Neural progenitor cell (in vitro differentiated cells): ENCODE results near the gene IFT122. TPM values are rescaled to one million over a fixed set of nuclear protein-coding genes. Genes with fewer than 3 reads are reported as not detected.
"Not testable (repeated sequence)": the region's sequence is repeated elsewhere in the genome, so short reads cannot be mapped to it uniquely, and the experiment has no call there.

Experiments used
- DNase-seq: peaks from one replicate; pipeline ENCODE4 v3.0.0-alpha.2; 2016; ENCODE audit warnings: low spot score
- H2AFZ ChIP-seq: fragments of 200-600 bp; sonication (generic); replicated peaks from 2 replicates; pipeline ENCODE4 v1.6.1; 2016; ENCODE audit warnings: antibody characterized with exemption
- H3F3A ChIP-seq: fragments of 200-600 bp; sonication (generic); 2 replicates; pipeline ENCODE4 v1.6.1; 2016; ENCODE audit warnings: antibody characterized with exemption, low read depth
- H3K27ac ChIP-seq: fragments of 200-600 bp; sonication (generic); 2 replicates; pipeline ENCODE4 v1.5.1; 2016; ENCODE audit warnings: mild to moderate bottlenecking
- H3K27me3 ChIP-seq: fragments of 200-600 bp; sonication (generic); 2 replicates; pipeline ENCODE4 v1.6.1; 2016; ENCODE audit warnings: mild to moderate bottlenecking, moderate library complexity
- H3K36me3 ChIP-seq: fragments of 200-600 bp; sonication (generic); 2 replicates; pipeline ENCODE4 v1.5.1; 2016
- H3K4me1 ChIP-seq: fragments of 200-600 bp; sonication (generic); 2 replicates; pipeline ENCODE4 v1.6.1; 2016; ENCODE audit warnings: mixed run types
- H3K4me2 ChIP-seq: fragments of 200-600 bp; sonication (generic); 2 replicates; pipeline ENCODE4 v1.6.1; 2016
- H3K4me3 ChIP-seq: fragments of 200-600 bp; sonication (generic); 2 replicates; pipeline ENCODE4 v1.5.1; 2016
- H3K79me2 ChIP-seq: fragments of 200-600 bp; sonication (generic); 2 replicates; pipeline ENCODE4 v1.6.1; 2016; ENCODE audit warnings: low read depth
- H3K9ac ChIP-seq: fragments of 200-600 bp; sonication (generic); 2 replicates; pipeline ENCODE4 v1.6.1; 2016
- H3K9me3 ChIP-seq: fragments of 200-600 bp; sonication (generic); 2 replicates; pipeline ENCODE4 v1.5.1; 2016; ENCODE audit warnings: low read depth
- H4K20me1 ChIP-seq: fragments of 200-600 bp; sonication (generic); 2 replicates; pipeline ENCODE4 v1.6.1; 2016; ENCODE audit warnings: low read depth
- H3K27ac Mint-ChIP-seq: 3 replicates; pipeline ENCODE4 v1.8.0; 2021; ENCODE audit warnings: mixed read lengths
- H3K27me3 Mint-ChIP-seq: 2 replicates; pipeline ENCODE4 v1.8.0; 2022; ENCODE audit warnings: low read depth, mild to moderate bottlenecking, inconsistent platforms, moderate library complexity, mixed read lengths; ENCODE audit not compliant: insufficient read depth
- H3K36me3 Mint-ChIP-seq: 3 replicates; pipeline ENCODE4 v1.8.0; 2021; ENCODE audit warnings: mixed read lengths
- H3K4me1 Mint-ChIP-seq: 3 replicates; pipeline ENCODE4 v1.8.0; 2021; ENCODE audit warnings: mixed read lengths
- H3K4me3 Mint-ChIP-seq: 3 replicates; pipeline ENCODE4 v1.8.0; 2021; ENCODE audit warnings: mild to moderate bottlenecking, moderate library complexity, mixed read lengths
- H3K9me3 Mint-ChIP-seq: 3 replicates; pipeline ENCODE4 v1.8.0; 2020; ENCODE audit warnings: mixed read lengths
- EZH2 ChIP-seq: fragments of 200-600 bp; sonication (generic); IDR thresholded peaks from 2 replicates; pipeline ENCODE4 v1.6.1; 2017; ENCODE audit warnings: antibody characterized with exemption, mild to moderate bottlenecking, moderate library complexity
- EZH2phosphoT487 ChIP-seq: fragments of 200-600 bp; sonication (generic); IDR thresholded peaks from 2 replicates; pipeline ENCODE4 v1.6.1; 2017; ENCODE audit warnings: antibody characterized with exemption
- total RNA-seq: library from RNA; depleted of rRNA; stranded (reverse); fragments of >200 nt; gene quantifications from 2 replicates; pipeline ENCODE4 v1.2.3, GENCODE V29; 2015; ENCODE audit warnings: low replicate concordance
- TF ChIP-seq, protein P1 (sequence below): fragments of 200-600 bp; sonication (generic); IDR thresholded peaks from 2 replicates; pipeline ENCODE4 v1.5.1; 2017; ENCODE audit warnings: antibody characterized with exemption, mild to moderate bottlenecking

The IFT122 gene
- total RNA-seq, 1 donor from 2014 or later = 48.0 TPM

DNA sequence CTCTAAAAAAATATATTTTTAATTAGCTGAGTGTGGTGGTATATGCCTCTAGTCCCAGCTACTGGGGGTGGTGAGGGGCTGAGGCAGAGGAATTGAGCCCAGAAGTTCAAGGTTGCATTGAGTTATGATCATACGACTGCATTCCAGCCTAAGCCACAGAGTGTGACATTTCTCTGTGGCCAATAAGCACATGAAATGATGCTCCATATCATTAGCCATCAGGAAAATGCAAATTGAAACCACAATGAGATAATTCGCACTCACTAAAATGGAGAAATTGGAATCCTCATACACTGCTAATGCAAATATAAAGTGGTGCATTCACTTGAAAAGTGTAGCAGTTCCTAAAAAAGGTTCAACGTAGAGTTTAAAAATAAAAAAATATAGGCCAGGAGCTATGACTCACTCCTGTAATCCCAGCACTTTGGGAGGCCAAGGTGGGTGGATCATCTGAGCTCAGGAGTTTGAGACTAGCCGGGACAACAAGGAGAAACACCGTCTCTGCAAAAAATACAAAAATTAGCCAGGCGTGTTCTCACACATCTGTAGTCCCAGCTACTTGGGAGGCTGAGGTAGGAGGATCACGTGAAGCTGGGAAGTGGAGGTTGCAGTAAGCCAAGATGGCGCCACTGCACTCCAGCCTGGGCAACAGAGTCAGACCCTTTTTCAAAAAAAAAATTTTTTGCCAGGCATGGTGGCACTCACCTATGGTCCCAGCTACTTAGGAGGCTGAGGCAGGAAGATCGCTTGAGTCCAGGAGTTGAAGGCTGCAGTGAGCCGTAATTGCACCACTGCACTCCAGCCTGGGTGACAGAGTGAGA lies 35.2 kb downstream of the IFT122 start:
- Mint-ChIP-seq H3K27ac (no peak overlapping the region), H3K9me3 (no peaks in the 10 kb centered on the region), H3K4me3 (no peak overlapping the region), H3K36me3 (peaks cover 23% of the 10 kb centered on the region), H3K4me1 (peaks cover 15% of the 10 kb centered on the region), H3K27me3 (peaks cover 5% of the 10 kb centered on the region)
- H3K36me3 ChIP-seq = no peaks in the 10 kb centered on the region
- H3K4me1 ChIP-seq = no peaks in the 10 kb centered on the region
- H2AFZ ChIP-seq = no peak overlapping the region
- H3K4me3 ChIP-seq = no peak overlapping the region
- no peaks in the 10 kb centered on the region for H3F3A ChIP-seq
- H3K9ac ChIP-seq = no peak overlapping the region
- H3K79me2 ChIP-seq = no peaks in the 10 kb centered on the region
- TF ChIP-seq EZH2phosphoT487 = no peak
- TF ChIP-seq, protein P1, sequence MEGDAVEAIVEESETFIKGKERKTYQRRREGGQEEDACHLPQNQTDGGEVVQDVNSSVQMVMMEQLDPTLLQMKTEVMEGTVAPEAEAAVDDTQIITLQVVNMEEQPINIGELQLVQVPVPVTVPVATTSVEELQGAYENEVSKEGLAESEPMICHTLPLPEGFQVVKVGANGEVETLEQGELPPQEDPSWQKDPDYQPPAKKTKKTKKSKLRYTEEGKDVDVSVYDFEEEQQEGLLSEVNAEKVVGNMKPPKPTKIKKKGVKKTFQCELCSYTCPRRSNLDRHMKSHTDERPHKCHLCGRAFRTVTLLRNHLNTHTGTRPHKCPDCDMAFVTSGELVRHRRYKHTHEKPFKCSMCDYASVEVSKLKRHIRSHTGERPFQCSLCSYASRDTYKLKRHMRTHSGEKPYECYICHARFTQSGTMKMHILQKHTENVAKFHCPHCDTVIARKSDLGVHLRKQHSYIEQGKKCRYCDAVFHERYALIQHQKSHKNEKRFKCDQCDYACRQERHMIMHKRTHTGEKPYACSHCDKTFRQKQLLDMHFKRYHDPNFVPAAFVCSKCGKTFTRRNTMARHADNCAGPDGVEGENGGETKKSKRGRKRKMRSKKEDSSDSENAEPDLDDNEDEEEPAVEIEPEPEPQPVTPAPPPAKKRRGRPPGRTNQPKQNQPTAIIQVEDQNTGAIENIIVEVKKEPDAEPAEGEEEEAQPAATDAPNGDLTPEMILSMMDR = no peak
- TF ChIP-seq EZH2 = no peak
- no peak for DNase-seq
- no peaks in the 10 kb centered on the region for H3K9me3 ChIP-seq
- H4K20me1 ChIP-seq = no peaks in the 10 kb centered on the region
- no peak overlapping the region for H3K4me2 ChIP-seq
- H3K27me3 ChIP-seq = no peaks in the 10 kb centered on the region
- H3K27ac ChIP-seq = no peak overlapping the region

DNA sequence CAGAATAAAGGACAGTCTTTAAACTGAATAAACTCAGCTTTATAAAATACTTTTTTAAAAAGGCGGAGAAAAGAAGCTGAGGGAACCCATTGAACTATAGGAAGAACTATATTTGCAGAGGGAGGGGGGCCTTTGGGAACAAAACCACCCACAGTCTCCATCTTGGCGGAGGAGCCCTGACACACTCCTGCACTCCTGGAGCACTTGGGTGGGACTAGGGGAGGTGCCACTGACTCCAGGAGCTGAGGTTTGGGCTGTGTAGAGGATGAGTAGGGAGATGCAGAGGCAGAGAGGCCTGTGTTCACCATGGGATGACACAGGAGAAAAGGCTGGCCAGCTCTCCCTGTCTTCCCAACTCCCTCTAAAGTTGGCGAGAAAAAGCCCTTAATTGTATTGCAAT lies 35.8 kb downstream of the IFT122 start:
- H3K4me1 Mint-ChIP-seq = peaks cover 19% of the 10 kb centered on the region
- Histone ChIP-seq H3K4me3 (no peak overlapping the region), H3K79me2 (no peaks in the 10 kb centered on the region), H3K4me2 (no peak overlapping the region), H3K9me3 (no peaks in the 10 kb centered on the region), H2AFZ (no peak overlapping the region), H4K20me1 (no peaks in the 10 kb centered on the region), H3K27ac (no peak overlapping the region), H3F3A (no peaks in the 10 kb centered on the region), H3K27me3 (no peaks in the 10 kb centered on the region), H3K4me1 (no peaks in the 10 kb centered on the region), H3K36me3 (no peaks in the 10 kb centered on the region), H3K9ac (no peak overlapping the region)
- no peaks in the 10 kb centered on the region for H3K9me3 Mint-ChIP-seq
- H3K27me3 Mint-ChIP-seq = peaks cover 5% of the 10 kb centered on the region
- no peak overlapping the region for H3K27ac Mint-ChIP-seq
- TF ChIP-seq, protein P1 = no peak
- TF ChIP-seq EZH2 = no peak
- no peak for TF ChIP-seq EZH2phosphoT487
- peaks cover 27% of the 10 kb centered on the region for H3K36me3 Mint-ChIP-seq
- no peak for DNase-seq
- H3K4me3 Mint-ChIP-seq = no peak overlapping the region

DNA sequence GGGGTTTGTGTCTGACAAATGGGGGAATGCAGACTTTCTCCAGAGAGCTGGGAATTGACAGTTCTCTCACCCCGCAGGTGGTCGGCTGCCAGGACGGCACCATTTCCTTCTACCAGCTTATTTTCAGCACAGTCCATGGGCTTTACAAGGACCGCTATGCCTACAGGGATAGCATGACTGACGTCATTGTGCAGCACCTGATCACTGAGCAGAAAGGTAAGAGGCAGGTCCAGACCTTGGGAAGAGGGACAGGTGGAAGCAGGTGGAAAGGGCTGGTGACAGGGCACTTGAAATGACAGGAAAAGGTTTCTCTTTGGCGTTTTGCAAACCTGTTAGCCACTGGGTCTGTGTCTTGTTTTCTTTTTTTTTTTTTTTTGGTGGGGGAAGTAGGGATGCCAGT lies 36.6 kb downstream of the IFT122 start:
- Histone ChIP-seq H3K27ac (no peak overlapping the region), H3F3A (no peaks in the 10 kb centered on the region), H3K4me3 (no peak overlapping the region), H3K79me2 (no peaks in the 10 kb centered on the region), H3K9me3 (no peaks in the 10 kb centered on the region), H4K20me1 (no peaks in the 10 kb centered on the region), H3K36me3 (no peaks in the 10 kb centered on the region), H3K27me3 (no peaks in the 10 kb centered on the region), H2AFZ (no peak overlapping the region), H3K9ac (no peak overlapping the region), H3K4me1 (no peaks in the 10 kb centered on the region), H3K4me2 (no peak overlapping the region)
- TF ChIP-seq EZH2 = no peak
- TF ChIP-seq, protein P1 = no peak
- no peak for TF ChIP-seq EZH2phosphoT487
- Mint-ChIP-seq H3K4me1 (peaks cover 19% of the 10 kb centered on the region), H3K36me3 (peaks cover 24% of the 10 kb centered on the region), H3K4me3 (no peak overlapping the region), H3K27ac (no peak overlapping the region), H3K9me3 (no peaks in the 10 kb centered on the region), H3K27me3 (peaks cover 5% of the 10 kb centered on the region)
- no peak for DNase-seq

DNA sequence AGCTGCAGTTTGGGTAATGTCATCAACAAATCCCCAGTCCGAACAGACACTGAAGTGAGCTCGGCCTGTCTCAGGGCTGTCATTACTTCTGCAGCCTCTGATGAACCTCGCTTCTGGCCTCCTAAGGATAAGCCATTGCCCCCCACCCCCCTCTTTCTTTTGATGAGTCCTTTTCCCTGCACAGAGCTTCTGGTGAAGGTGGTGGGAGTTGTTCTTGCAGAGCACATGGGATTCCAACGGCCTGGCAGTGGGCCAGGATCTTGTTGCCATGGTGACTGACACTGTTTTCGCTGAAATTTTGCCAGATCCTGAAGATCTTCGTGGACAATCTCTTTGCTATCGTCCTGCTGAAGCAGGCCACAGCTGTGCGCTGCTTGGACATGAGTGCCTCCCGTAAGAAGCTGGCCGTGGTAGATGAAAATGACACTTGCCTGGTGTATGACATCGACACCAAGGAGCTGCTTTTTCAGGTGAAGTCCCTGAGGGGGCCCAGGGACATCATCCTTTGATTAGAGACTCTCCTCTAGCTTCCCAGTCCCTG lies 41.3 kb downstream of the IFT122 start:
- Mint-ChIP-seq H3K4me3 (peak overlapping the region; percentile 3), H3K27ac (peak overlapping the region; percentile 77), H3K36me3 (peaks cover 34% of the 10 kb centered on the region), H3K4me1 (peaks cover 40% of the 10 kb centered on the region)
- not testable (repeated sequence) for H3K79me2 ChIP-seq, H3K9me3 Mint-ChIP-seq, H3K27ac ChIP-seq, H3K36me3 ChIP-seq, H3K27me3 Mint-ChIP-seq, H3K4me2 ChIP-seq, H3K4me1 ChIP-seq, H4K20me1 ChIP-seq, H3K4me3 ChIP-seq, H3K9me3 ChIP-seq, H3K27me3 ChIP-seq, H2AFZ ChIP-seq, H3K9ac ChIP-seq, DNase-seq
- peaks cover 11% of the 10 kb centered on the region for H3F3A ChIP-seq
